ENCODE results near the gene RFX8.

GRCh38 chr2:101479810-101480209, 4.9 kb upstream of the RFX8 start:
- no peak for TF ChIP-seq CTCF (IDR thresholded peaks at IDR 0.05; ENCODE audit: extremely low read depth in 1 of 2, insufficient read depth in 1 of 2, low read depth in 1 of 2, low read length in 2 of 2)
- TF ChIP-seq POLR2A (IDR thresholded peaks at IDR 0.05; ENCODE audit: low read depth, low read length) = no peak
- TF ChIP-seq EZH2 (IDR thresholded peaks at IDR 0.05; ENCODE audit: borderline replicate concordance, low read depth, low read length, severe bottlenecking) = no peak

Measured in endothelial cell of umbilical vein (primary cell).